ES-I3 (cell line): ENCODE data around the gene ASIP.
"Not testable (repeated sequence)": the region's sequence is repeated elsewhere in the genome, so short reads cannot be mapped to it uniquely, and the experiment has no call there.

Experiments
- H3K36me3 ChIP-seq: 2 replicates; pipeline ENCODE4 v1.6.1; 2013; ENCODE audit warnings: mild to moderate bottlenecking, low read length, control low read depth, moderate library complexity; ENCODE audit not compliant: insufficient read depth
- H3K4me1 ChIP-seq: 2 replicates; pipeline ENCODE4 v1.6.1; 2013; ENCODE audit warnings: mild to moderate bottlenecking, control low read depth, low read length; ENCODE audit not compliant: insufficient read depth
- H3K9ac ChIP-seq: 2 replicates; pipeline ENCODE4 v1.6.1; 2013; ENCODE audit warnings: low read depth, mild to moderate bottlenecking, low read length, moderate library complexity
- H3K9me3 ChIP-seq: 2 replicates; pipeline ENCODE4 v1.6.1; 2013; ENCODE audit warnings: mild to moderate bottlenecking, low read length, moderate library complexity; ENCODE audit not compliant: control insufficient read depth, insufficient read depth

Gene ASIP, protein sequence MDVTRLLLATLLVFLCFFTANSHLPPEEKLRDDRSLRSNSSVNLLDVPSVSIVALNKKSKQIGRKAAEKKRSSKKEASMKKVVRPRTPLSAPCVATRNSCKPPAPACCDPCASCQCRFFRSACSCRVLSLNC

DNA sequence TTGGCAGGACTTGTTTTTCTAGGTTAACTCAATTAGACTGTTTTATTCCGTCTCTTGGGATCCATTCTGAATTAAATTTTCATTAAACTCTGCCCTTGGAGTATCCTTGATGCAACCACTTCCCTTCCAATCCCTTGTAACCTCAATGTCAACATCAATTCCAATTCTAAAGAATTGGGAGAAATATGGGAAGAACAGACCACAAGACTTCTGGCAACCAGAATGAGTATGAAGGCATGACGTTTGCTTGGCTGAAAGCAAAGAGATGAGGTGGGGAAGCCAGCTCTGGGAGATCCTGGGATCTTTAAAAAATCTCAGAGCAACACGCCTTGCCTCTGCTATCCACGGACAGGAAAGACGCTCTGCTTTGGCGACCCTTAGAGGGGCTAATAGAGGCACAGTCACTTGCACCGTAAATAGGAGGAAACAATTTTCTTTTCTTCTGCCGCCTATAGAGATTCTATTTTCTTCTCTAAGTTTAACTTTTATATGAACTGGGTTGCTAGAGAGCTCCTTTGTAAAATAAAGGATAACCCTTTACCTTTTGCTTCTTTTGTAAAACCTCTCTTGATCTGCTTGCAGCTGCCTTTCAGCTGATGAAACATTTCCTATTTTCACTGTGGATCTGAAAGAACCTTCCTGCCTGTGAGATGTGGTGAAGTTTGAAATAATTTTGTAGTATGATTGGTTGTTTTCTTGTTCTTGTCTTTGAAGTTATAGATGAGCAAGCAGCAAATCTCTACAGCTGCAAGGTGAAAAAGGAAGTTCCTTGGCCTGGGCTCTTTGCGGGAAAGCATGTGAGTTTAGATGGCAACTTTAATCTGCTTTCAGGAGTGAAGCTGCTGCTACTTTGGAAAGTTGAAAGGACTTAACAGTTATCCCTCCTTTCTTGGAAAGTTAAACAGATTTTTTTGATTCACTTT is at the start of gene ASIP:
Gene ASIP, plus strand, starts transcription at position 731 of the 923 bp plus-strand sequence. CDS start 18,952 bp downstream, outside the sequence.
- H3K9me3 ChIP-seq: no peaks in the 10 kb centered on the region
- no peaks in the 10 kb centered on the region for H3K36me3 ChIP-seq
- H3K9ac ChIP-seq: no peak within 1 kb of the TSS
- no peaks in the 10 kb centered on the region for H3K4me1 ChIP-seq

DNA sequence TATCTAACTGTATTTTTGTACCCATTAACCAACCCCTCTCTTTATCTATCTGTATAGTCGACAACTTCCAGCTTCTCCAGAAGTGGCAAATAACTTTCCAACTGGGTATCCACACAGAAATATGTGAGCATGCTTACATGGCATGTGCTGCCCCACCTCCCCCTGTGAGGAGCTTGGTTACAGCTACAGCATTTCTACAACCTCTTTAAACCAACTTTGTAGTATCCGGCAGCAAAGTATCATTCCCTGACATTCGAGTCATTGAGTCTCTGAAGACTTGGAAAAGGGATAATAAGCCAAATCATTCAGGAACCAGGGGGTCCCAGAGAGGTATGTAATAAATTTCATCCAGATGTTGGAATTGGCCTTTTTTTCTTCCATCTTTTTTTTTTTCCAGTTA is 48.2 kb upstream of the ASIP start:
- no peaks in the 10 kb centered on the region for H3K36me3 ChIP-seq
- H3K4me1 ChIP-seq: no peaks in the 10 kb centered on the region
- H3K9ac ChIP-seq: no peak overlapping the region
- no peaks in the 10 kb centered on the region for H3K9me3 ChIP-seq

DNA sequence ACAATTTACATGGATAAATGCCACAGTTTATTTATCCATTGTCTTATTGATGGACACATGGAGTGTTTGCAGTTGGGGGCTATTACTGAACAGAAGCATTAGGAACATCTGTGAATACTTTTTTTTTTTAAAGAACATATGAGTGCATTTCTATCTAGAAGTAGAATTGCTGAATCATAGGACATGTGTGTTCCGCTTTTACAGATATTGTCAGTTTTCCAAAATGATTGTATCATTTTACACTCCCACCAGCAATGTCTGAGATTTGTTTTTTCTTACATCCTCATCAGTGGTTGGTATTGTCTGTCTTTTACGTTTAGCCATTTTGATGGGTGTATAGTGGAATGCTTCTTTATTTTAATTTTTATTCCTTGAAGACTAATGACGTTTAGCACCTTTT is 42.0 kb upstream of the ASIP start:
- no peaks in the 10 kb centered on the region for H3K9me3 ChIP-seq
- no peaks in the 10 kb centered on the region for H3K4me1 ChIP-seq
- H3K36me3 ChIP-seq: no peaks in the 10 kb centered on the region
- no peak overlapping the region for H3K9ac ChIP-seq

DNA sequence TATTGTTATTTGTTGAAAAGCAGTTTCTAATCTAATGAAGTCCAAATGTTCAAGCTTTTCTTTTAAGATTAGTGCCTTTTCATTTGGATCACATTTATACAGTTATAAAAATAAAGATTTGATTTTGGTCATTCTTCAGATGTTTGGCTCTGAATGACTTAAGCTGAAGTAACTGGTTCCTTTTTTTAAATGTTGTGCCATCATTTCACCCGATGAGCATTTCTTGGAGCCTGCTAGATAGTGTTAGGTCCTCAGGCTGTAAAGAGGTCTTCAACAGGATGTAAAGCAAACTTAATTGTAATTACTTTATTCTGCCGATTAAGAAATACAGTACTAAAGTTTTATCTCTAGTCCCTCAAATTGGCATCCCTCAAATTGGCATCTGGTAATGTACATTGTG is 41.2 kb upstream of the ASIP start:
- Histone ChIP-seq H3K4me1 (no peaks in the 10 kb centered on the region), H3K9ac (no peak overlapping the region), H3K9me3 (no peaks in the 10 kb centered on the region), H3K36me3 (no peaks in the 10 kb centered on the region)

DNA sequence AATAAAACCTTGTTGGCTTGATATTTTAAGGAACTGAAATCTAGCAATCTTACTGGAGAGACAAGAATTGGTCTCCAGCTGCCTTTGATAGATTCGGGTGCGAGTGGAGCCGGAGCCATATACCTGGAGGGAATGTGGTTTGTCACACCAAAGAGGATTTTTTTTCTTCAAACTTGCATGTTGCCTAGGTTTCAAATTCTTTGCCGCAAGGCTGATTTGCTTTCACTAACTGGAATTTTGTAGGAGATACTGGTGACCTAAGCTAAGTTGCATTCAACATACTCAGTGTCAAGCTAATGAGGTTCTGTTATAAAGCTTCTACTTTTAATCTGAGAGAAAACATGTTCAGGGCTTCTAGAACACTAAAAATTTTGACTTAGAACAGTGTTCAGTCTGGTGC is 39.7 kb upstream of the ASIP start:
- Histone ChIP-seq H3K9ac (no peak overlapping the region), H3K36me3 (no peaks in the 10 kb centered on the region), H3K9me3 (no peaks in the 10 kb centered on the region), H3K4me1 (no peaks in the 10 kb centered on the region)

DNA sequence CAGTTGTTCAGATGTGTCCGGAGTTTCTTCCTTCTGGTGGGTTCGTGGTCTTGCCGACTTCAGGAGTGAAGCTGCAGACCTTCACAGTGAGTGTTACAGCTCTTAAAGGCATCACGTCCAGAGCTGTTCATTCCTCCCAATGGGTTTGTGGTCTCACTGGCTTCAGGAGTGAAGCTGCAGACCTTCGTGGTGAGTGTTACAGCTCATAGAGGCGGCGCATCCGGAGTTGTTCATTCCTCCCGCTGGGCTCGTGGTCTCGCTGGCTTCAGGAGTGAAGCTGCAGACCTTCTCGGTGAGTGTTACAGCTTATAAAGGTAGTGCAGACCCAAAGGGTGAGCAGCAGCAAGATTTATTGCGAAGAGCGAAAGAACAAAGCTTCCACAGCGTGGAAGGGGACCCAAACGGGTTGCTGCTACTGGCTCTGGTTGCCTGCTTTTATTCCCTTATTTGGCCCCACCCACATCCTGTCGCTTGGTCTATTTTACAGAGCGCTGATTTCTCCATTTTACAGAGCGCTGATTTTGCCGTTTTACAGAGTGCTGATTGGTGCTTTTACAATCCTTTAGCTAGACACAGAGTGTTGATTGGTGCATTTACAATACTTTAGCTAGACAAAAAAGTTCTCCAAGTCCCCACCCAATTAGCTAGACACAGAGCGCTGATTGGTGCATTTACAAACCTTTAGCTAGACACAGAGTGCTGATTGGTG is 35.9 kb upstream of the ASIP start:
- not testable (repeated sequence) for H3K36me3 ChIP-seq, H3K4me1 ChIP-seq, H3K9me3 ChIP-seq
- H3K9ac ChIP-seq: peak overlapping the region; percentile 30; the same call in 1 of the 2 replicates

- Histone ChIP-seq H3K9me3 (no peaks in the 10 kb centered on the region), H3K9ac (no peak overlapping the region), H3K36me3 (no peaks in the 10 kb centered on the region), H3K4me1 (no peaks in the 10 kb centered on the region)
These were observed 32.1 kb upstream of the ASIP start for GRCh38 chr20:34209111-34209510.

DNA sequence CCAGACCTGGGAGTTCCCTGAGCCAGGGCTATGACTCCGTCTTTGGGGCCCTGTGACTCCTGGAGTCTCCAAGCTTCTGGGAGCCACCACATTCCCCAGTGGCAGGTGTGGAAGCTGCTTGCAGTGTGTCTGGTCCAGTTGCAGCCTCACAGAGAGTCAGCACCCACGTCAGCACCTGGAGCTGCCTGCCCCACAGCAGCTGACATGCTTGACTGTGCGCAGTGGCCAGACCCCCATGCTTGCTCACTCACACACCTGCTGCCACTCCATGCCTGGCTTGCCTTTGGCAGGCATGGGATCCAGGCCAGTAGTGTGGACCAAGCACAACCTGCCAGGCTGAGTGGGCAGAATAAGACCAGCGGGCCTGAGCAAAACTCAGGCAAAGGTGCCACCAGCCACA is 31.0 kb upstream of the ASIP start:
- H3K4me1 ChIP-seq: no peaks in the 10 kb centered on the region
- H3K36me3 ChIP-seq: no peaks in the 10 kb centered on the region
- H3K9ac ChIP-seq: no peak overlapping the region
- no peaks in the 10 kb centered on the region for H3K9me3 ChIP-seq

- Histone ChIP-seq H3K9me3 (no peaks in the 10 kb centered on the region), H3K9ac (no peak overlapping the region), H3K4me1 (no peaks in the 10 kb centered on the region), H3K36me3 (no peaks in the 10 kb centered on the region)
These were observed 29.6 kb upstream of the ASIP start for GRCh38 chr20:34211591-34211990.

DNA sequence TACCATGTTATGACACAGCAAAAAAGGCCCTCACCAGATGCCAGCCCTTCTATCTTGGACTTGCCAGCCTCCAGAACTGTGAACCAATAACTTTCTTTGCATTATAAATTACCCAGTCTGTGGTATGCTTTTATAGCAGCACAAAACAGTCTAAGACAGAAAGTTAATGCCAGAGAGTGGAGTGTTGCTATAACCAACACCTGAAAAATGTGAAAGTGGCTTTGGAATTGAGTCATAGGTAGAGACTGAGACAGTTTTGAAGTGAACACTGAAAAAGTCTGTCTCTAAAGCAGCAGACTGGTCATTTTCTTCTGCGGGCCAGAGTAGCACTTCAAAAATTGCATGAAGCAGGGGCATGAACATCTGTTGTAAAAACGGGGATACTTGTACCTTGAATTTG is 28.0 kb upstream of the ASIP start:
- Histone ChIP-seq H3K36me3 (no peaks in the 10 kb centered on the region), H3K9ac (no peak overlapping the region), H3K9me3 (no peaks in the 10 kb centered on the region), H3K4me1 (no peaks in the 10 kb centered on the region)

DNA sequence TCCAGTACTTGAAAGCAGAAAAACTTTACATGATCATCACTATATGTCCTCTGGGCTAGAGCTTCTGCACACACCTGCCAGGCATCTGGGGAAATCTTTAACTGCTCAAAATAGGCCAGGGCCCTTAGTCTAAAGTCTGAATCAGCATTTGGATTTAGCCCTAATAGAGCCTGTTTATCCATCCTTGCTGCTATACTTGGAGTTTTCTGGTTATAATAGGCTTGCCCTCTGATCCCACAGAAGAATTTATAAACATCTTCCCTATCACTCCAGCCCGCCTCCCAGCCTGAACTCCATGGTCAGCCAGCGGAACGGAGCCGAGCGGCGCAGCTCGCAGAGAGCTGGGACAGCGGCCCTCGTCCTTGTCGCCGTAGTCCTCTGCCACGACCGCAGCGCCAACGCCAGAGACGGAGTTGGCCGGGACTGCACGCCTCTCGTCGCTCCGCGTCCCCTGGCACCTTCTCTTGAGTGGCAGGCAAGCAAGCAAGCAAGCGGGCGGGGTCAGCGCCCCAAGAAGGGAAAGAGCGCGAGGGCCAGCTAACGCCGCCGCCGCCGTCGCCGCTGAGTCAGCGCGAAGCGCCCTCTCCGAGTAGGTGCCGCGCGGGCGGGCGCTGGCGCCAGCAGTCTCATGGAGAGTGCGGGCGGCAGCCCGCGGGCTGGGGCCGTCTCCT is 25.4 kb upstream of the ASIP start:
- no peaks in the 10 kb centered on the region for H3K9me3 ChIP-seq
- H3K4me1 ChIP-seq: no peaks in the 10 kb centered on the region
- peak overlapping the region; percentile 50; the same call in 1 of the 2 replicates for H3K9ac ChIP-seq
- H3K36me3 ChIP-seq: no peaks in the 10 kb centered on the region

DNA sequence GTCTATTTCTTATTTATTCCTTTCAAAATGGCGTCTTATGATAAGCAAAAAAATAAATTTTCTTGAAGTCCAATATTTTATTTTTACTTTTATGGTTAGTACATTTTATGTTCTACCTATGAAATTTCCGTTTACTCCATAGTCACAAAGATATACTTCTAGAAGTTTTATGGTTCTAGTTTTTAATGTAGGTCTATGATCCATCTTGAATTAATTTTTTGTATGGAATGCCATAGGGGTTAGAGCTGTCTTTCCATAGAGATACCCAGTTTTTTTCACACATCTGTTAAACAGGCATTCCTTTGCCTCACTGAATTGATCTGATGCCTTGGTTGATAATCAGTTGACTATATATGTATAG is 24.9 kb upstream of the ASIP start:
- Histone ChIP-seq H3K36me3 (no peaks in the 10 kb centered on the region), H3K4me1 (no peaks in the 10 kb centered on the region), H3K9me3 (no peaks in the 10 kb centered on the region), H3K9ac (peak overlapping the region; percentile 50; the same call in 1 of the 2 replicates)

- Histone ChIP-seq H3K4me1 (no peaks in the 10 kb centered on the region), H3K36me3 (no peaks in the 10 kb centered on the region), H3K9ac (no peak overlapping the region), H3K9me3 (no peaks in the 10 kb centered on the region)
These were observed 20.7 kb upstream of the ASIP start for GRCh38 chr20:34220561-34220960.

DNA sequence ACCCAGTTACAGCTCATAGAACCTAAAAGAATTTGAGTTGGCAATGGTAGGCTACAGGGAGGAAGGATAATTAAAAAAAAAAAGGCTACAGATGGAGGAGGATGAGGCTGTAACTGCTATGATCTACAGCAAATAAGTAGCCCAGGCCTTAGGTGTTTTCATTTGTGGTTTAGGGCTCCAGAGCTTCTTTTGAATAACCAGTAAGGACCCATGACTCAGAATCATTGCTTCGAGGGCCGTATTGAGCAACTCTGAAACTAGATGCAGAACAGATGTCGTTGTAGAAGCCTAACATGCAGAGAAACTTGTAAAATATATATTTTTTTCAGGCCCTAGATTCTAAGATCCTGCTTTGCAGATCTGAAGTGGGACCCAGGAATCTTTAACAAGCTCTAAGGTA is 19.0 kb upstream of the ASIP start:
- Histone ChIP-seq H3K9ac (no peak overlapping the region), H3K36me3 (no peaks in the 10 kb centered on the region), H3K4me1 (no peaks in the 10 kb centered on the region), H3K9me3 (no peaks in the 10 kb centered on the region)
